HepG2 (cell line): Measurements from ENCODE around the gene RAB15. TPM values are rescaled to one million over a fixed set of nuclear protein-coding genes. Genes with fewer than 3 reads are reported as not detected.

ENCODE experiments used
- EHMT2 ChIP-seq: fragments of 200-600 bp; sonication (generic); IDR thresholded peaks from 2 replicates; pipeline ENCODE4 v1.7.0; 2017; ENCODE audit warnings: antibody characterized with exemption, low read depth, low read length, borderline replicate concordance
- ESRRA ChIP-seq: sonication (generic); formaldehyde crosslinking; IDR thresholded peaks from 2 replicates; pipeline ENCODE4 v1.5.1; 2020; ENCODE audit warnings: mild to moderate bottlenecking, low read depth, missing genetic modification reagents
- FOSL1 ChIP-seq: sonication (generic); formaldehyde crosslinking; IDR thresholded peaks from 2 replicates; pipeline ENCODE4 v1.9.0; 2021; ENCODE audit warnings: missing genetic modification reagents, borderline replicate concordance
- FOSL2 ChIP-seq: sonication (generic); formaldehyde crosslinking; IDR thresholded peaks from 2 replicates; pipeline ENCODE4 v1.4.0; 2020; ENCODE audit warnings: missing genetic modification reagents
- HDAC6 ChIP-seq: fragments of 200-600 bp; sonication (generic); IDR thresholded peaks from 2 replicates; pipeline ENCODE4 v1.7.0; 2017; ENCODE audit warnings: mild to moderate bottlenecking, antibody characterized with exemption, low read length, low read depth
- HES4 ChIP-seq: sonication (generic); formaldehyde crosslinking; IDR thresholded peaks from 2 replicates; pipeline ENCODE4 v1.9.0; 2021; ENCODE audit warnings: mild to moderate bottlenecking, missing genetic modification reagents, borderline replicate concordance
- MAFG ChIP-seq: sonication (generic); formaldehyde crosslinking; IDR thresholded peaks from 2 replicates; pipeline ENCODE4 v1.5.1; 2020; ENCODE audit warnings: mild to moderate bottlenecking, missing genetic modification reagents
- NR1H2 ChIP-seq: sonication (generic); formaldehyde crosslinking; IDR thresholded peaks from 2 replicates; pipeline ENCODE4 v1.8.1; 2022; ENCODE audit warnings: low read depth, missing genetic modification reagents, borderline replicate concordance
- NR2F1 ChIP-seq, 2 experiments: fragments of 450-650 bp in 1 of 2; formaldehyde crosslinking in 1 of 2; IDR thresholded peaks; 2 replicates each; pipeline versions ENCODE4 v1.5.0 to v1.6.1; 2016 to 2020; ENCODE audit warnings: mild to moderate bottlenecking in 1 of 2, missing compliant biosample characterization in 1 of 2, missing genetic modification reagents in 1 of 2, moderate library complexity in 1 of 2
- POLR2G ChIP-seq: fragments of 200-400 bp; formaldehyde crosslinking; IDR thresholded peaks from 2 replicates; pipeline ENCODE4 v1.6.1; 2018; ENCODE audit warnings: mild to moderate bottlenecking, low read depth, low read length, moderate library complexity
- RORA ChIP-seq: sonication (generic); formaldehyde crosslinking; IDR thresholded peaks from 2 replicates; pipeline ENCODE4 v1.5.0; 2020; ENCODE audit warnings: mild to moderate bottlenecking, missing genetic modification reagents, moderate library complexity
- RXRA ChIP-seq: sonication (generic); formaldehyde crosslinking; IDR thresholded peaks from 2 replicates; pipeline ENCODE4 v1.5.1; 2020; ENCODE audit warnings: missing genetic modification reagents
- SIX4 ChIP-seq: sonication (generic); formaldehyde crosslinking; IDR thresholded peaks from 2 replicates; pipeline ENCODE4 v1.4.0; 2020; ENCODE audit warnings: missing genetic modification reagents
- STAT5B ChIP-seq: sonication (generic); formaldehyde crosslinking; IDR thresholded peaks from 2 replicates; pipeline ENCODE4 v1.4.0; 2020; ENCODE audit warnings: missing genetic modification reagents
- U2AF2 ChIP-seq: fragments of 200-400 bp; formaldehyde crosslinking; IDR thresholded peaks from 2 replicates; pipeline ENCODE4 v1.6.1; 2017; ENCODE audit warnings: low read depth, mild to moderate bottlenecking, low read length
- ZNF256 ChIP-seq: sonication (generic); formaldehyde crosslinking; conservative IDR thresholded peaks from 2 replicates; pipeline ENCODE4 v1.4.0; 2020; ENCODE audit warnings: missing genetic modification reagents
- ZNF3 ChIP-seq: IDR thresholded peaks from 2 replicates; pipeline ENCODE4 v1.7.0; 2017; ENCODE audit warnings: inconsistent platforms
- ZNF432 ChIP-seq: sonication (generic); formaldehyde crosslinking; IDR thresholded peaks from 2 replicates; pipeline ENCODE4 v1.5.0; 2020; ENCODE audit warnings: missing genetic modification reagents, mild to moderate bottlenecking, borderline replicate concordance
- ZNF446 ChIP-seq: sonication (generic); formaldehyde crosslinking; IDR thresholded peaks from 2 replicates; pipeline ENCODE4 v1.5.0; 2020; ENCODE audit warnings: mild to moderate bottlenecking, missing genetic modification reagents
- ZNF547 ChIP-seq: sonication (generic); formaldehyde crosslinking; IDR thresholded peaks from 2 replicates; pipeline ENCODE4 v1.5.1; 2020; ENCODE audit warnings: mild to moderate bottlenecking, missing genetic modification reagents
- ZNF746 ChIP-seq: sonication (generic); formaldehyde crosslinking; IDR thresholded peaks from 2 replicates; pipeline ENCODE4 v1.8.0; 2022; ENCODE audit warnings: mild to moderate bottlenecking, missing genetic modification reagents
- ZNF773 ChIP-seq: sonication (generic); formaldehyde crosslinking; IDR thresholded peaks from 2 replicates; pipeline ENCODE4 v1.4.0; 2020; ENCODE audit warnings: missing genetic modification reagents, borderline replicate concordance
- polyA plus RNA-seq, 8 experiments: library from polyadenylated mRNA; depleted of rRNA in 3 of 8; stranded (reverse) in 7 of 8; unstranded in 1 of 8; fragments of >200 nt; fragmentation: Illumina TruSeq in 4 of 8; extraction: Trizol in 4 of 8; gene quantifications; 2 replicates each; pipeline versions ENCODE4 v1.2.1 to v1.2.3, GENCODE V29; 2011 to 2016; ENCODE audit warnings: low read depth in 4 of 8, missing spikeins in 1 of 8, mixed read lengths in 1 of 8; ENCODE audit not compliant: insufficient read depth in 1 of 8
- total RNA-seq, 5 experiments: library from RNA; depleted of rRNA; stranded (reverse); fragments of >200 nt; fragmentation: Illumina TruSeq; extraction: Trizol; gene quantifications; 2 replicates each; pipeline ENCODE4 v1.2.3, GENCODE V29; 2016; ENCODE audit warnings: low read depth in 1 of 5
- TF ChIP-seq, protein P1 (sequence below): sonication (generic); formaldehyde crosslinking; IDR thresholded peaks from 2 replicates; pipeline ENCODE4 v1.5.1; 2020; ENCODE audit warnings: mild to moderate bottlenecking, moderate library complexity, missing genetic modification reagents
- TF ChIP-seq, protein P2 (sequence below): IDR thresholded peaks from 2 replicates; pipeline ENCODE4 v1.6.1; 2016; ENCODE audit warnings: missing biosample characterization, missing genetic modification reagents, low read depth

Gene RAB15
- total and polyA plus RNA-seq, 2 of the 13 experiments (the other 11 are each of a cell fraction or from before 2014, with no cell fraction given), result 7.4 to 18.5 TPM

DNA sequence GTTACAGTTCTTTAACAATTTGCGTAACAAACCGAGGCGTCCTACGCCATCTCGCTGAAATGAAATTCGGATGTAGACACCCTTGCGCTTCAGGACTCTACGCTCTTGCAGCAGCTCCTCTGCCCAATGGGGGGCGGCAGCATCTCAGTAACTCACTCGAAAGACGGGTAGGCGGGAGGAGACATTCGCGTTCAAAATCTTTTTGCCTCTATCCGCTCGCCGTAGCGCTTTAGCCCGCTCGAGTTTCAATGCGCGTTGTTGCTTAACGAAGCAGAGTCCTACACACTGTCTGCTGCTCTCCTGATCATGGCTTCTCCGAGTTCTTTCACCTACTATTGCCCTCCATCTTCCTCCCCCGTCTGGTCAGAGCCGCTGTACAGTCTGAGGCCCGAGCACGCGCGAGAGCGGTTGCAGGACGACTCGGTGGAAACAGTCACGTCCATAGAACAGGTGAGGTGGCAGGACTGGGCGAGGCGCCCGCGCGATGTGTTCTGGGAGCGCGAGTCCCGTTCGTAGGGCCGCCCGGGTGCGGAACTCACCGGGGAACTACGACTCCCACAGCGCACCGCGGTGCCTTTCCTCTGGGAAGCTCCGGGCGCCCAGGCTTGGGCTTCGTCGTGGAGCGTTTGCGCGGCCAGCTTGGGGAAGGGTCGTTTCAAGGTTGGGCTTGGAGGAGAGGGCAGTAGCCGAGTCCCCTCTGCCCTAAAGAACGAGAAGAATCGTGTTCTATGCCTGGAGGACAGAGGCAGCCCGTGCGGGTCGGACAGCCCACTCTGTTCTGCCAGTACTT is 14.7 kb upstream of the RAB15 start, which contains the start of gene FNTB (continued):
- TF ChIP-seq FOSL2 (CRISPR knock-in tag), result peak; percentile 28
- TF ChIP-seq FOSL1 (CRISPR knock-in tag), result no peak
- no peak for TF ChIP-seq ZNF446 (CRISPR knock-in tag)
- peak; percentile 94 for TF ChIP-seq SIX4 (CRISPR knock-in tag)
- TF ChIP-seq ZNF432, result no peak
- no peak for TF ChIP-seq MAFG (CRISPR knock-in tag)
- TF ChIP-seq ZNF547 (CRISPR knock-in tag), result 0 out of 2 replicates have a peak, but pooled peaks have one; percentile 34
- peak; percentile 54; the same call in 1 of the 2 replicates for TF ChIP-seq RXRA
- no peak for TF ChIP-seq RORA
- TF ChIP-seq ZNF746 (CRISPR knock-in tag), result no peak
- no peak for TF ChIP-seq HDAC6
- peak; percentile 96 for TF ChIP-seq POLR2G
- TF ChIP-seq, protein P1, sequence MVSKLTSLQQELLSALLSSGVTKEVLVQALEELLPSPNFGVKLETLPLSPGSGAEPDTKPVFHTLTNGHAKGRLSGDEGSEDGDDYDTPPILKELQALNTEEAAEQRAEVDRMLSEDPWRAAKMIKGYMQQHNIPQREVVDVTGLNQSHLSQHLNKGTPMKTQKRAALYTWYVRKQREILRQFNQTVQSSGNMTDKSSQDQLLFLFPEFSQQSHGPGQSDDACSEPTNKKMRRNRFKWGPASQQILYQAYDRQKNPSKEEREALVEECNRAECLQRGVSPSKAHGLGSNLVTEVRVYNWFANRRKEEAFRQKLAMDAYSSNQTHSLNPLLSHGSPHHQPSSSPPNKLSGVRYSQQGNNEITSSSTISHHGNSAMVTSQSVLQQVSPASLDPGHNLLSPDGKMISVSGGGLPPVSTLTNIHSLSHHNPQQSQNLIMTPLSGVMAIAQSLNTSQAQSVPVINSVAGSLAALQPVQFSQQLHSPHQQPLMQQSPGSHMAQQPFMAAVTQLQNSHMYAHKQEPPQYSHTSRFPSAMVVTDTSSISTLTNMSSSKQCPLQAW (CRISPR knock-in tag), result peak; percentile 89
- no peak for TF ChIP-seq U2AF2
- peak; percentile 36; the same call in 1 of the 2 replicates for TF ChIP-seq ZNF256
- TF ChIP-seq HES4 (CRISPR knock-in tag), result no peak
- TF ChIP-seq NR1H2 (CRISPR knock-in tag), result no peak
- TF ChIP-seq, protein P2, sequence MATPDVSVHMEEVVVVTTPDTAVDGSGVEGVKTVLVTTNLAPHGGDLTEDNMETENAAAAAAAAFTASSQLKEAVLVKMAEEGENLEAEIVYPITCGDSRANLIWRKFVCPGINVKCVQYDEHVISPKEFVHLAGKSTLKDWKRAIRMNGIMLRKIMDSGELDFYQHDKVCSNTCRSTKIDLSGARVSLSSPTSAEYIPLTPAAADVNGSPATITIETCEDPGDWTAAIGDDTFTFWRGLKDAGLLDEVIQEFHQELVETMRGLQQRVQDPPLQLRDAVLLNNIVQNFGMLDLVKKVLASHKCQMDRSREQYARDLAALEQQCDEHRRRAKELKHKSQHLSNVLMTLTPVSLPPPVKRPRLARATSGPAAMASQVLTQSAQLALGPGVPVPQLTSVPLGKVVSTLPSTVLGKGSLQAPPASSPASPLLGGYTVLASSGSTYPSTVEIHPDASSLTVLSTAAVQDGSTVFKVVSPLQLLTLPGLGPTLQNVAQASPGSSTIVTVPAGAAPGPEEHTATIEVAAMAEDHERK (CRISPR knock-in tag), result 0 out of 2 replicates have a peak, but pooled peaks have one; percentile 37
- peak; percentile 91 for TF ChIP-seq ESRRA (CRISPR knock-in tag)
- 0 out of 2 replicates have a peak, but pooled peaks have one; percentile 28 for TF ChIP-seq STAT5B (CRISPR knock-in tag)
- no peak; the same call in 1 of the 2 replicates for TF ChIP-seq ZNF3
- TF ChIP-seq NR2F1 (CRISPR knock-in tag; IDR thresholded peaks at IDR 0.05), result no peak
- peak; percentile 36; the same call in 1 of the 2 replicates for TF ChIP-seq EHMT2
- no peak for TF ChIP-seq ZNF773 (CRISPR knock-in tag)
